IMR-90 (cell line): ENCODE measurements around the gene WASF3. TPM values are rescaled to one million over a fixed set of nuclear protein-coding genes. Genes with fewer than 3 reads are reported as not detected.

Source experiments
- ATAC-seq: fragments of 200-7000 bp; cut with Tn5 transposase; 2 replicates; pipeline ENCODE4 v1.9.1; 2020; ENCODE audit warnings: low read depth, mild to moderate bottlenecking, moderate library complexity
- BruUV-seq: library from RNA; stranded (reverse); fragments of 400-500 nt; replicated peaks from 2 replicates; lab custom pipeline; 2021; lab: Mats Ljungman, UMichigan
- CTCF ChIA-PET: fragments of 300-600 bp; formaldehyde crosslinking; extraction: SDS; loops from one replicate; lab custom pipeline; 2021; ENCODE audit warnings: antibody characterized with exemption; lab: Yijun Ruan, JAX
- POLR2A ChIA-PET: fragments of 300-600 bp; sonication (Branson Sonifier 250); formaldehyde crosslinking; loops from one replicate; lab custom pipeline; 2022; ENCODE audit warnings: antibody characterized with exemption; ENCODE audit not compliant: unreplicated experiment; lab: Charles Lee
- DNase-seq: peaks from one replicate; pipeline ENCODE4 v3.0.0; 2013
- H2AFZ ChIP-seq: replicated peaks from 2 replicates; pipeline ENCODE3; 2013; ENCODE audit warnings: low read length, mild to moderate bottlenecking; ENCODE audit not compliant: poor library complexity
- H2AK5ac ChIP-seq: 2 replicates; pipeline ENCODE4 v1.6.1; 2013; ENCODE audit warnings: low read depth, low read length, inconsistent platforms
- H2AK9ac ChIP-seq: replicated peaks from 2 replicates; pipeline ENCODE3; 2013; ENCODE audit warnings: mild to moderate bottlenecking, low read depth, low read length, moderate library complexity; ENCODE audit not compliant: poor library complexity
- H2BK120ac ChIP-seq: 2 replicates; pipeline ENCODE4 v1.6.1; 2013; ENCODE audit warnings: low read depth, low read length, inconsistent platforms
- H2BK15ac ChIP-seq: 3 replicates; pipeline ENCODE4 v1.6.1; 2013; ENCODE audit warnings: low read depth, low read length, inconsistent platforms
- H2BK20ac ChIP-seq: 2 replicates; pipeline ENCODE4 v1.6.1; 2013; ENCODE audit warnings: low read depth, mild to moderate bottlenecking, inconsistent platforms, low read length, moderate library complexity
- H2BK5ac ChIP-seq: 2 replicates; pipeline ENCODE4 v1.6.1; 2013; ENCODE audit warnings: mild to moderate bottlenecking, low read depth, low read length, inconsistent platforms; ENCODE audit not compliant: poor library complexity, severe bottlenecking
- H3K14ac ChIP-seq: replicated peaks from 2 replicates; pipeline ENCODE4 v1.6.1; 2013; ENCODE audit warnings: low read depth, low read length, inconsistent platforms
- H3K18ac ChIP-seq: 2 replicates; pipeline ENCODE4 v1.6.1; 2013; ENCODE audit warnings: low read depth, low read length, control low read depth
- H3K23ac ChIP-seq: 2 replicates; pipeline ENCODE4 v1.6.1; 2013; ENCODE audit warnings: low read depth, low read length, inconsistent platforms
- H3K27ac ChIP-seq: 2 replicates; pipeline ENCODE4 v1.5.1; 2013; ENCODE audit warnings: mild to moderate bottlenecking, control low read depth, low read length; ENCODE audit not compliant: insufficient read depth
- H3K27me3 ChIP-seq: 2 replicates; pipeline ENCODE4 v1.6.1; 2013; ENCODE audit warnings: low read length; ENCODE audit not compliant: control insufficient read depth, insufficient read depth
- H3K36me3 ChIP-seq: 2 replicates; pipeline ENCODE4 v1.6.1; 2013; ENCODE audit warnings: low read length, mixed read lengths; ENCODE audit not compliant: control insufficient read depth, insufficient read depth
- H3K4ac ChIP-seq: 2 replicates; pipeline ENCODE4 v1.6.1; 2013; ENCODE audit warnings: low read depth, low read length, inconsistent platforms
- H3K4me1 ChIP-seq: 2 replicates; pipeline ENCODE4 v1.6.1; 2013; ENCODE audit warnings: low read length, mixed read lengths; ENCODE audit not compliant: control insufficient read depth, insufficient read depth
- H3K4me2 ChIP-seq: 2 replicates; pipeline ENCODE4 v1.6.1; 2013; ENCODE audit warnings: low read depth, mild to moderate bottlenecking, control low read depth, low read length, moderate library complexity
- H3K4me3 ChIP-seq: 2 replicates; pipeline ENCODE4 v1.5.1; 2013; ENCODE audit warnings: low read depth, mild to moderate bottlenecking, control low read depth, low read length, moderate library complexity; ENCODE audit not compliant: insufficient read depth
- H3K56ac ChIP-seq: 2 replicates; pipeline ENCODE4 v1.6.1; 2013; ENCODE audit warnings: low read length, inconsistent platforms; ENCODE audit not compliant: insufficient read depth; ENCODE audit errors: extremely low read depth
- H3K79me1 ChIP-seq, 2 experiments: 2 replicates each; pipeline ENCODE4 v1.6.1; 2013; ENCODE audit warnings: low read length in 2 of 2, inconsistent platforms in 1 of 2, low read depth in 1 of 2
- H3K9ac ChIP-seq: 2 replicates; pipeline ENCODE4 v1.6.1; 2013; ENCODE audit warnings: low read depth, low read length, control low read depth
- H3K9me1 ChIP-seq: 2 replicates; pipeline ENCODE4 v1.6.1; 2013; ENCODE audit warnings: low read length, inconsistent platforms; ENCODE audit not compliant: insufficient read depth
- H3K9me3 ChIP-seq: 2 replicates; pipeline ENCODE4 v1.6.1; 2013; ENCODE audit warnings: low read length; ENCODE audit not compliant: control insufficient read depth, insufficient read depth
- H4K20me1 ChIP-seq: 2 replicates; pipeline ENCODE4 v1.6.1; 2013; ENCODE audit warnings: low read length, inconsistent platforms; ENCODE audit not compliant: insufficient read depth
- H4K5ac ChIP-seq: 2 replicates; pipeline ENCODE4 v1.6.1; 2013; ENCODE audit warnings: mild to moderate bottlenecking, low read depth, low read length, control low read depth
- H4K8ac ChIP-seq, 2 experiments: 2 replicates each; pipeline ENCODE4 v1.6.1; 2013; ENCODE audit warnings: low read depth in 2 of 2, low read length in 2 of 2, control low read depth in 1 of 2, inconsistent platforms in 1 of 2
- H4K91ac ChIP-seq: 2 replicates; pipeline ENCODE4 v1.6.1; 2013; ENCODE audit warnings: low read depth, low read length, inconsistent platforms; ENCODE audit not compliant: insufficient read depth
- BHLHE40 ChIP-seq: fragments of 150-350 bp; IDR thresholded peaks from 2 replicates; pipeline ENCODE4 v1.6.1; 2016; ENCODE audit warnings: mild to moderate bottlenecking, low read depth, low read length
- CEBPB ChIP-seq: IDR thresholded peaks from 2 replicates; pipeline ENCODE4 v1.6.1; 2012; ENCODE audit warnings: low read depth, low read length, improper control_type of control experiment
- CHD1 ChIP-seq: IDR thresholded peaks from 2 replicates; pipeline ENCODE4 v1.6.1; 2012; ENCODE audit warnings: low read depth, low read length, improper control_type of control experiment
- FOS ChIP-seq: fragments of 150-350 bp; IDR thresholded peaks from 2 replicates; pipeline ENCODE4 v1.6.1; 2016; ENCODE audit warnings: low read depth, low read length
- MAFK ChIP-seq: IDR thresholded peaks from 2 replicates; pipeline ENCODE4 v1.6.1; 2012; ENCODE audit warnings: low read depth, low read length, improper control_type of control experiment
- MAZ ChIP-seq: IDR thresholded peaks from 2 replicates; pipeline ENCODE4 v1.6.1; 2012; ENCODE audit warnings: low read depth, mild to moderate bottlenecking, low read length, improper control_type of control experiment, moderate library complexity, borderline replicate concordance
- MXI1 ChIP-seq: IDR thresholded peaks from 2 replicates; pipeline ENCODE4 v1.6.1; 2012; ENCODE audit warnings: low read depth, mild to moderate bottlenecking, low read length, moderate library complexity, borderline replicate concordance
- NFE2L2 ChIP-seq: fragments of 150-350 bp; IDR thresholded peaks from 2 replicates; pipeline ENCODE4 v1.6.1; 2016; ENCODE audit warnings: low read depth, mild to moderate bottlenecking, low read length
- POLR2A ChIP-seq: IDR thresholded peaks from 2 replicates; pipeline ENCODE4 v1.6.1; 2012; ENCODE audit warnings: mild to moderate bottlenecking, low read depth, low read length
- RAD21 ChIP-seq: IDR thresholded peaks from 2 replicates; pipeline ENCODE4 v1.6.1; 2012; ENCODE audit warnings: low read length, improper control_type of control experiment
- RCOR1 ChIP-seq: IDR thresholded peaks from 2 replicates; pipeline ENCODE4 v1.6.1; 2012; ENCODE audit warnings: mild to moderate bottlenecking, low read length, improper control_type of control experiment; ENCODE audit not compliant: insufficient replicate concordance
- RFX5 ChIP-seq: IDR thresholded peaks from 2 replicates; pipeline ENCODE4 v1.8.0; 2012; ENCODE audit warnings: low read depth, mild to moderate bottlenecking, low read length, moderate library complexity
- SMC3 ChIP-seq: fragments of 150-350 bp; IDR thresholded peaks from 2 replicates; pipeline ENCODE4 v1.6.1; 2016; ENCODE audit warnings: low read depth, mild to moderate bottlenecking, antibody characterized with exemption, low read length, moderate library complexity
- WGBS, 2 experiments: methylation state at CpG; one replicate each; pipeline versions ENCODE4 v1.1.5 to v1.1.7; 2013; ENCODE audit warnings: missing lambda C conversion rate in 2 of 2; ENCODE audit not compliant: insufficient read length in 1 of 2; ENCODE audit errors: extremely low coverage in 2 of 2; 5-methylcytosine and 5-hydroxymethylcytosine counted together
- dilution Hi-C: fragments of 300-500 bp; cut with HindIII; formaldehyde crosslinking; loops from one replicate; pipeline ENCODE4 v1.14.3; 2018; ENCODE audit warnings: low sequenced_read_pairs; ENCODE audit not compliant: unreplicated experiment
- in situ Hi-C: fragments of 300-500 bp; cut with MboI; formaldehyde crosslinking; loops from 3 replicates; pipeline ENCODE4 v1.14.3; 2019; ENCODE audit warnings: low sequenced_read_pairs, inconsistent platforms, mixed read lengths
- intact Hi-C: fragments of 100-400 bp; cut with micrococcal nuclease; formaldehyde crosslinking; loops from 2 replicates; pipeline ENCODE4 v1.10.0; 2022
- polyA plus RNA-seq, 3 experiments: library from polyadenylated mRNA; depleted of rRNA; stranded (reverse); fragments of >200 nt; gene quantifications; 2 replicates each; pipeline ENCODE4 v1.2.3, GENCODE V29; 2012; ENCODE audit warnings: low replicate concordance in 1 of 3
- total RNA-seq: library from RNA; depleted of rRNA; stranded (reverse); fragments of >200 nt; gene quantifications from 2 replicates; pipeline ENCODE4 v1.2.3, GENCODE V29; 2012
- TF ChIP-seq, protein P1 (sequence below): fragments of 150-350 bp; IDR thresholded peaks from 2 replicates; pipeline ENCODE4 v1.6.1; 2017; ENCODE audit warnings: mild to moderate bottlenecking, antibody characterized with exemption, low read length, low read depth
- TF ChIP-seq, protein P2 (sequence below): conservative IDR thresholded peaks from 2 replicates; pipeline ENCODE4 v1.5.1; 2012; ENCODE audit warnings: mild to moderate bottlenecking, low read depth, low read length, improper control_type of control experiment
- TF ChIP-seq, protein P3 (sequence below): fragments of 150-350 bp; IDR thresholded peaks from 2 replicates; pipeline ENCODE4 v1.6.1; 2016; ENCODE audit warnings: low read depth, mild to moderate bottlenecking, low read length, moderate library complexity, borderline replicate concordance

Gene WASF3
- total and polyA plus RNA-seq, 2 of the 4 experiments (the other 2 are of a cell fraction) = 4.3 to 11.4 TPM

DNA sequence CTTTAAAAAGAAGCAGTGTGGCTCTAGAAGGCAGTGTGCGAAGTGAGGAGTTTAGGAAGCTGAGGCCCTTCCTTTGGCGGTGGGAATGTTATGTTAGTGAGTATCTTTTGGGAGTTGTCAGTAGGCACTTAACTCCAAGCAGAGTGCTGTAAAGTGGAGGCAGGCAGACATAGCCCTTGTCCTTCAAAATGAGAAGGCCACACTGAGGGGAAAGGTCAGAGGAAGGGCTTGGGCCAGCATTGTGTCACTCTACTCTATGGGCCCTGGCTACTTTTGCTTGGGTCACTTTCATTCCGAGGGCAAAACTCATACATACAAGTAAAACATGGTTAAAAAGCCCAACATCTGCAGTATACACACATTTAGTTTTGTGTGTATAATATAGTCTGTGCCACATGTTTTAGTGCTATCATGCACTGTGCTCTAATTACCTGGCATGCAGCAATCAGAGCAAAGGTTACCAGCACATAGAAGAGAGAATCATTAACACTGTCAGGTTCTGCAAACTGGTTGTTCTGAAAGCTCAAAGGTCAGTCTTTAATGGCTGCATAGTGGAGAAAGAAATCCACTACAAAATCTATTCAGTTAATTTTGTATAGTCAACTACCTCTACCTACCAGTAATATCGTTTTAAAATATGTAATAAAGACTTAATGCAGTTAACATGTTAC, 64.4 kb downstream of the WASF3 start:
- in situ Hi-C loops = no loop called here

More for the DNA sequence above, 64.4 kb downstream of the WASF3 start:
- TF ChIP-seq MXI1 = no peak
- no peak for TF ChIP-seq CEBPB
- no peak for TF ChIP-seq POLR2A
- no peak for TF ChIP-seq MAZ
- no peak for TF ChIP-seq SMC3
- TF ChIP-seq RAD21 = no peak
- TF ChIP-seq FOS = no peak
- TF ChIP-seq RCOR1 = no peak
- no peak for TF ChIP-seq MAFK
- no peak for TF ChIP-seq RFX5
- TF ChIP-seq, protein P1, sequence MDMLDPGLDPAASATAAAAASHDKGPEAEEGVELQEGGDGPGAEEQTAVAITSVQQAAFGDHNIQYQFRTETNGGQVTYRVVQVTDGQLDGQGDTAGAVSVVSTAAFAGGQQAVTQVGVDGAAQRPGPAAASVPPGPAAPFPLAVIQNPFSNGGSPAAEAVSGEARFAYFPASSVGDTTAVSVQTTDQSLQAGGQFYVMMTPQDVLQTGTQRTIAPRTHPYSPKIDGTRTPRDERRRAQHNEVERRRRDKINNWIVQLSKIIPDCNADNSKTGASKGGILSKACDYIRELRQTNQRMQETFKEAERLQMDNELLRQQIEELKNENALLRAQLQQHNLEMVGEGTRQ = no peak
- TF ChIP-seq NFE2L2 = no peak
- TF ChIP-seq BHLHE40 = no peak
- TF ChIP-seq, protein P2, sequence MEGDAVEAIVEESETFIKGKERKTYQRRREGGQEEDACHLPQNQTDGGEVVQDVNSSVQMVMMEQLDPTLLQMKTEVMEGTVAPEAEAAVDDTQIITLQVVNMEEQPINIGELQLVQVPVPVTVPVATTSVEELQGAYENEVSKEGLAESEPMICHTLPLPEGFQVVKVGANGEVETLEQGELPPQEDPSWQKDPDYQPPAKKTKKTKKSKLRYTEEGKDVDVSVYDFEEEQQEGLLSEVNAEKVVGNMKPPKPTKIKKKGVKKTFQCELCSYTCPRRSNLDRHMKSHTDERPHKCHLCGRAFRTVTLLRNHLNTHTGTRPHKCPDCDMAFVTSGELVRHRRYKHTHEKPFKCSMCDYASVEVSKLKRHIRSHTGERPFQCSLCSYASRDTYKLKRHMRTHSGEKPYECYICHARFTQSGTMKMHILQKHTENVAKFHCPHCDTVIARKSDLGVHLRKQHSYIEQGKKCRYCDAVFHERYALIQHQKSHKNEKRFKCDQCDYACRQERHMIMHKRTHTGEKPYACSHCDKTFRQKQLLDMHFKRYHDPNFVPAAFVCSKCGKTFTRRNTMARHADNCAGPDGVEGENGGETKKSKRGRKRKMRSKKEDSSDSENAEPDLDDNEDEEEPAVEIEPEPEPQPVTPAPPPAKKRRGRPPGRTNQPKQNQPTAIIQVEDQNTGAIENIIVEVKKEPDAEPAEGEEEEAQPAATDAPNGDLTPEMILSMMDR = no peak
- TF ChIP-seq CHD1 = no peak
- TF ChIP-seq, protein P3, sequence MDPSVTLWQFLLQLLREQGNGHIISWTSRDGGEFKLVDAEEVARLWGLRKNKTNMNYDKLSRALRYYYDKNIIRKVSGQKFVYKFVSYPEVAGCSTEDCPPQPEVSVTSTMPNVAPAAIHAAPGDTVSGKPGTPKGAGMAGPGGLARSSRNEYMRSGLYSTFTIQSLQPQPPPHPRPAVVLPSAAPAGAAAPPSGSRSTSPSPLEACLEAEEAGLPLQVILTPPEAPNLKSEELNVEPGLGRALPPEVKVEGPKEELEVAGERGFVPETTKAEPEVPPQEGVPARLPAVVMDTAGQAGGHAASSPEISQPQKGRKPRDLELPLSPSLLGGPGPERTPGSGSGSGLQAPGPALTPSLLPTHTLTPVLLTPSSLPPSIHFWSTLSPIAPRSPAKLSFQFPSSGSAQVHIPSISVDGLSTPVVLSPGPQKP = no peak
- no CpG with 5 or more reads among the region's 4 CpGs for WGBS, 2 experiments
- H4K20me1 ChIP-seq = peaks cover 16% of the 10 kb centered on the region; the same call in 1 of the 2 replicates
- H3K4ac ChIP-seq = no peak overlapping the region
- H2BK120ac ChIP-seq = no peak overlapping the region
- POLR2A ChIA-PET = no interaction called here
- no TSS peak for BruUV-seq
- dilution Hi-C loops (no loop called here), intact Hi-C loops (no loop called here)
- no peak overlapping the region for H4K91ac ChIP-seq
- H3K27ac ChIP-seq = no peak overlapping the region
- no peak overlapping the region for H2AK5ac ChIP-seq
- no peak overlapping the region for H4K8ac ChIP-seq
- no peak overlapping the region for H2AK9ac ChIP-seq
- H3K27me3 ChIP-seq = no peaks in the 10 kb centered on the region
- H2BK5ac ChIP-seq = no peak overlapping the region
- H3K4me2 ChIP-seq = no peak overlapping the region
- peaks cover 12% of the 10 kb centered on the region for H3K9me3 ChIP-seq
- peaks cover 3% of the 10 kb centered on the region; the same call in 1 of the 2 replicates for H3K9me1 ChIP-seq
- H3K4me3 ChIP-seq = no peak overlapping the region
- H2BK15ac ChIP-seq = no peak overlapping the region
- H3K56ac ChIP-seq = no peak overlapping the region
- H3K4me1 ChIP-seq = no peaks in the 10 kb centered on the region
- peaks cover 9% of the 10 kb centered on the region for H3K36me3 ChIP-seq
- H3K23ac ChIP-seq = no peak overlapping the region
- no peak for ATAC-seq
- CTCF ChIA-PET = interaction anchor here (1.2 kb wide), 1 partner anchor 309 kb away, joined by 8 read pairs; no protein-coding TSS in a partner anchor
- no peak overlapping the region for H3K14ac ChIP-seq
- no peak overlapping the region for H2BK20ac ChIP-seq
- no peak for DNase-seq
- no peak overlapping the region for H2AFZ ChIP-seq
- H3K18ac ChIP-seq = no peak overlapping the region
- H4K5ac ChIP-seq = no peak overlapping the region
- H3K9ac ChIP-seq = no peak overlapping the region
- H3K79me1 ChIP-seq = peaks cover 12 to 15% of the 10 kb centered on the region in 2 experiments
